NCI-H345 treated with DMSO at 0.1 percent for 48 hours (cell line): ENCODE results near the gene HP1BP3.
A peak's percentile ranks its signal among the peaks of the same experiment; 100 is the strongest.

Experiments
- DNase-seq: peaks from one replicate; lab custom pipeline; 2025; ENCODE audit not compliant: unreplicated experiment; lab: John Stamatoyannopoulos, UW

HP1BP3 gene

GRCh38 chr1:20715406-20715805, 71.7 kb downstream of the HP1BP3 start:
- DNase-seq, result no peak

DNA sequence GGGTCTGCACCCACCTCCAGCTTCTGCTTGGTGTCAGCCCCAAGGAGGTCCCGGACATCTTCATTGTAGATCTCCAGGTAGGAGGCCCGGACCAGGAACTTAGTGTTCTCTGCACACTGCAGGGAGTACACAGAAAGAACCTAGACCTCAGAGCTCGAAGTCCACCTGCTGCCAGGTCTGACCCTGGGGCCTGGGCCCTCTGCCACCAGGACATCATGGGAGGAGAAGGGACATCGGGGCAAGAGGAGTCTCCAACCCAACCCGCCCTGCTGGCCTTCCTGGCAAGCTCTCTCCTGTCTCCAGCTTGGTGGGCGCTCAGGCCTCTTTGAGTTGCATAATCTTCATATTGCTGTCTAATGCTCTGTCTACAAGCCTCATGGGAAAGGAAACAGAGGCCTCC, 73.7 kb downstream of the HP1BP3 start:
- DNase-seq, result no peak

DNA sequence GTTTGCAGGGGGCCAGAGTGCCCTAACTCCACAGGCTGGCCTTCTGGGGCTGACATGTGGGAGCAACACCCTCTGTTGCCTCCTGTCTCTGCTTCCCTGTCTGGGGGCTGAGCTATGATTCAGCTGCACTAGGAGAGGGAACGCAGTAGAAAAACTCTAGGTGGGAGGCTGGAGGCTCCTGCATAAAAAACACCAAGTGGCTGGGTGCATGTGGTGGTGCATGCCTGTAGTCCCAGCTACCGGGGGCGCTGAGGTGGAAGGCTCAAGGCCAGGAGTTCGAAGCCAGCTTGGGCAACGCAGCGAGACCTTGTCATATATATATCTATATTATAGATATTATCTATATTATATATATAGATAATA, 74.9 kb downstream of the HP1BP3 start:
- no peak for DNase-seq

GRCh38 chr1:20711285-20712214, 75.6 kb downstream of the HP1BP3 start:
- DNase-seq, result no peak

- peak; percentile 83 for DNase-seq
Observed at GRCh38 chr1:20710469-20711284, 76.4 kb downstream of the HP1BP3 start.

DNA sequence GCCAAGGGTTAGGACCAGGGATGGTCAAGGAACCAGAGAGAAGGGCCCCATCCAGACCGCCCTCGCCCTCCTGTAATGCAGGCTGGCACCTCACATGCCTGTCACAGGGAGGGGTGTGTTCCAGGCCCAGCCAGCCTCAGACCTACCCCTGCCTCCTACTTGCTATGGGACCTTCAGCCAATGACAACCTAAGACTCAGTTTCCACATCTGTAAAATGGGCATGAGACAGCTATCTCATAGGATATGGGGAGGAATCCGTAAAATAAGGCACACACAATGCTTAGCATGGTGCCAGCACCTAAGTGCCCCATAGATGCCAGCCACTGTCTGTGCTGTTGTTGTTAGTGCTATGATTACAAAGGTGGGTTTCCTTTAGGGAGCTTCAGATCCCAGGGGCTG, 77.2 kb downstream of the HP1BP3 start:
- DNase-seq, result no peak

- no peak for DNase-seq
Observed at GRCh38 chr1:20708891-20709290, 78.2 kb downstream of the HP1BP3 start.

DNA sequence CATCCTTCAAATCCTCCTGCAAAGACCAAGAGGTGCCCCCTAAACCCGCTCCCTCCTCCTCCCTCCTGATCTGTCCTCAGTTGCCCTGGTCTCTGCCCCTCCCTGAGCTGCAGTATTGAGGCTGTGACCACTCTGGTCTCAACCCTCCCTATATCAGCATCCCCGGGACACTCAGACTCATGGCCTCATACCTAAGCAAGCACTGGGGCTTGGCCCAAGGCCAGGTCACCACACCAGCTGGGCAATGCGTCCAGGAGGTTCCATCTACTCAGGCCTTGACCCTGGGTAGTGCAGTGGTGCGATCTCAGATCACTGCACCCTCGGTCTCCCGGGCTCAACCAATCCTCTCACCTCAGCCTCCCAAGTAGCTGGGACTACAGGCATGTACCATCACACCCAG, 79.0 kb downstream of the HP1BP3 start:
- no peak for DNase-seq

- DNase-seq, result no peak
Observed at GRCh38 chr1:20706841-20707240, 80.3 kb downstream of the HP1BP3 start.

DNA sequence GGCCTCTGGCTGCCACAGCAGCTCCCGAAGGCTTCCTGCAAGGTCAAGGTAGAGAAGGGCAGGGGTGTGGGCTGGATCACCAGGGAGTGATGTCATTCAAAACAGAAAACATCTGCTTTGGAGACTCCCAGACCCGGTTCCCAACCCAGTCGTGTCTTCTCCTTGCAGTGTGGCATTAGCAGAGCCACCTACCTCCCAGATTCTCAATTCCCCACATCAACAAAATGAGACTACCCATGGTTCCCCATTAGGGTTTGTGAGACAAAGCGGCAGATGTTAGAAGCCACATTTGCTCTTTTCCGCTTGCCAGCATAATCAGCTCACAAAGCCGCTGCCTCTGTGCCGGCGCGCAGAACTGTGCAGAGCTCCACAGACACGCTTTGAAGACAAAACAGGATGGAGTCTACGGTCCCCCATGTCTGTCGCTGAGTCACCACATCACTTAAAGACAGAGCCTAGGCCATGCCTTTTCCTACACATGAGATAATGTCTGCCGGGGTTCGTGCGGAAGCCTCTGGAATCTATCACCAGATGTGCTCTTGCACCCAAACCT, 81.8 kb downstream of the HP1BP3 start:
- no peak for DNase-seq

DNA sequence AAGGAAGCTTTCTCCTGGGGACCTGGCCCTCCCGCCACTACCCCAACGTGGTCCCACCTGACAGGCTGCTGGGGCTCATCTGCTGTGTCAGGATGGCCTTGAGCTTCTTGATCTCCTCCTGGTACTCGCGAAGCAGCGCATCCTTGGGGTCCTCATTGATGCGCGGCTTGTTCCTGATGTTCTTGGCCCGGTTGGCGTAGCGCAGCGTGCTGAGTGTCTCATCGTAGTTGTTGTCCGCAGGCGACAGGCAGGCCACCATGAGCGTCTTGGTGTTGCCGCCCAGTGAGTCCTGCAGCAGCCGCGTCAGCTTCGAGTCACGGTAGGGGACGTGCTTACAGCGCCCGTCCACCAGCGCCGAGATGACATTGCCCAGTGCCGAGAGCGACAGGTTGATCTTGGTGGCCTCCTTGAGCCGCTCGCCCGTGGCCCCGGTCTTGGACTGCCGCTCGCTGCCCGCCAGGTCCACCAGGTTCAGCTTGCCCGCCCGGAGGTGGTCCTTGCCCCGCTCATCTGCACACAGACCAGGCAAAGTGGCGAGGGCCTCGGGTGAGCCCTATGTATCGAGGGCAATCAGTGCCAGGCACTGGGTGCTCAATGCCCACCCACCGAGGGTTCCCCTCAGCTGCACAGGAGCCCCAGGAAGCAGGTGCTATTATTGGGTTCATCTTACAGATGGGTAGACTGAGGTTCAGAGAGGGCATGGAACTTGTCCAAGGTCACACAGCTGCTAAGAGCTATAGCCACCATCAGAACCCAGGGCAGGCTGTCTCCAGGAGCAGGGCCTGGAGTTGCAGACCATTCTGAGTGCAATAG, 82.5 kb downstream of the HP1BP3 start:
- no peak for DNase-seq

GRCh38 chr1:20703124-20703756, 83.9 kb downstream of the HP1BP3 start:
- DNase-seq, result no peak

- DNase-seq, result no peak
Observed at GRCh38 chr1:20702416-20702815, 84.7 kb downstream of the HP1BP3 start.

GRCh38 chr1:20701847-20702246, 85.3 kb downstream of the HP1BP3 start:
- DNase-seq, result no peak

- no peak for DNase-seq
Observed at GRCh38 chr1:20701446-20701845, 85.7 kb downstream of the HP1BP3 start.

DNA sequence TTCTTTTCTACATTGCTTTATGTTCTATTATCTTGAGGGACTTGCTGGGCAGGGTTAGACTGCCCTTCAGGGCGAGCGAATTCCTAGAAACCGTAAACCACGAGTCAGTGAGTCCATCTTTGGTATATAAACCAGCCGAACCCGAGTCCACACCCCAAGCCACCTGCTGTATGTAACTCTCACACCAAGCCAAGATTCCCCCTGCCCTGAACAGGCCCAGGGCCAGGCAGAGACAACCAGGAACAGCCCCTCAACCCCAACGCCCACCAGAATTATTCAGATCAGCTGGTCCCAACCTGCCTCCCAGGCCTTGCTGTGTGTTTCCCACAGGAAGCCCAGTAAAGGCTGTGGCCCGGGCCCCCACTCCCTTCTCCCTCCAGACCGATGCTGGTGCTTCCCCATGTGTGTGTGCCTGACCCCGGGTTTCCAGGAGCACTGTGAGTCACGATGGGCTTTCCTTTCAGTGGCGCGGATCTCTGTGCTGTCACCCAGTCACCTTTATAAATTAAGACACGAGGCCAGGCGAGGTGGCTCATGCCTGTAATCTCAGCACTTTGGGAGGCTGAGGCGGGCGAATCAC, 86.4 kb downstream of the HP1BP3 start:
- no peak for DNase-seq

DNA sequence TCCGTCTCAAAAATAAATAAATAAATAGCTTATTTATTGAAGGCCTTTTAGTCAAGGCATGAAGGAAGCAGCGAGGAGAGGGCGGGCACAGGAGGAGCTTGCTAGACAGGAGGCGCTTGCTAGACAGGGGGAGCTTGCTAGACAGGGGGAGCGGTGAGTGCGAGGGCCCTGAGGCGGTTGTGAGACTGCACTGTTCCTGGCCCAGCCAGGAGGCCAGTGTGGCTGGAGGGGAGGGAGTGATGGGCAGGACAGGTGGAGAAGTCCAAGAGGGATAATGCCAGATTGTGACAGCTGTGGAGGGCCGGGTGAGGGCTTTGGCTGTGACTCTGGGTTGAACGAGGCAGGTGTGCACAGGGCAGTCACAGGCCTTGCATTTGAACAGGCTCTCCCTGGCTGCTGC, 87.5 kb downstream of the HP1BP3 start:
- no peak for DNase-seq

GRCh38 chr1:20698195-20698910, 88.8 kb downstream of the HP1BP3 start:
- no peak for DNase-seq

GRCh38 chr1:20697563-20697962, 89.5 kb downstream of the HP1BP3 start:
- no peak for DNase-seq
